ENCODE results near the gene OR7G3. TPM values are rescaled to one million over a fixed set of nuclear protein-coding genes. Genes with fewer than 3 reads are reported as not detected.
A peak's percentile ranks its signal among the peaks of the same experiment; 100 is the strongest.

Gene OR7G3
- total RNA-seq, 1 experiment from 2014 or later, result not detected

DNA sequence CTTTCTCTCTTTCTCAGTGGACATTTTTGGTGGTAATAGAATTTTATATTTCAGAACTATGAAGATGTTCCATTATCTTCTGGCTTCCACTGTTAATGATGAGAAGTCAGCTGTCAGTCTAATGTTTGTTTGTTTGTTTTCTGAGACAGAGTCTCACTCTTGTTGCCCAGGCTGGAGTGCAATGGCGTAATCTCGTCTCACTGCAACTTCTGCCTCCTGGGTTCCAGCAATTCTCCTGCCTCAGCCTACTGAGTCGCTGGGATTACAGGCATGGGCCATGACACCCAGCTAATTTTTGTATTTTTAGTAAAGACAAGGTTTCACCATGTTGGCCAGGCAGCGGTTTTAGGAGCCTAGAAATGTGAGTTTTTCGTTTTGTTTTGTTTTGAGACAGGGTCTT lies 18.2 kb upstream of the OR7G3 start:
- no peak for ATAC-seq
- Mint-ChIP-seq H3K36me3 (peaks cover 65% of the 10 kb centered on the region), H3K4me1 (peaks cover 24% of the 10 kb centered on the region), H3K4me3 (no peak overlapping the region), H3K27ac (no peak overlapping the region), H3K27me3 (ENCODE audit: low read depth) (no peaks in the 10 kb centered on the region; the same call in 1 of the 2 replicates), H3K9me3 (peaks cover 48% of the 10 kb centered on the region)
- DNase-seq (ENCODE audit: low spot score), result no peak
- TF ChIP-seq, protein P1, sequence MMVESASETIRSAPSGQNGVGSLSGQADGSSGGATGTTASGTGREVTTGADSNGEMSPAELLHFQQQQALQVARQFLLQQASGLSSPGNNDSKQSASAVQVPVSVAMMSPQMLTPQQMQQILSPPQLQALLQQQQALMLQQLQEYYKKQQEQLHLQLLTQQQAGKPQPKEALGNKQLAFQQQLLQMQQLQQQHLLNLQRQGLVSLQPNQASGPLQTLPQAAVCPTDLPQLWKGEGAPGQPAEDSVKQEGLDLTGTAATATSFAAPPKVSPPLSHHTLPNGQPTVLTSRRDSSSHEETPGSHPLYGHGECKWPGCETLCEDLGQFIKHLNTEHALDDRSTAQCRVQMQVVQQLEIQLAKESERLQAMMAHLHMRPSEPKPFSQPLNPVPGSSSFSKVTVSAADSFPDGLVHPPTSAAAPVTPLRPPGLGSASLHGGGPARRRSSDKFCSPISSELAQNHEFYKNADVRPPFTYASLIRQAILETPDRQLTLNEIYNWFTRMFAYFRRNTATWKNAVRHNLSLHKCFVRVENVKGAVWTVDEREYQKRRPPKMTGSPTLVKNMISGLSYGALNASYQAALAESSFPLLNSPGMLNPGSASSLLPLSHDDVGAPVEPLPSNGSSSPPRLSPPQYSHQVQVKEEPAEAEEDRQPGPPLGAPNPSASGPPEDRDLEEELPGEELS (CRISPR knock-in tag; IDR thresholded peaks at IDR 0.05), result no peak
- TF ChIP-seq ZNF317 (CRISPR knock-in tag; IDR thresholded peaks at IDR 0.05; ENCODE audit: borderline replicate concordance, low read depth), result peak; percentile 99
- no peak for TF ChIP-seq JAZF1 (CRISPR knock-in tag; IDR thresholded peaks at IDR 0.05)
- POLR2A ChIA-PET, result no interaction called here
- CTCF ChIA-PET, result no interaction called here

DNA sequence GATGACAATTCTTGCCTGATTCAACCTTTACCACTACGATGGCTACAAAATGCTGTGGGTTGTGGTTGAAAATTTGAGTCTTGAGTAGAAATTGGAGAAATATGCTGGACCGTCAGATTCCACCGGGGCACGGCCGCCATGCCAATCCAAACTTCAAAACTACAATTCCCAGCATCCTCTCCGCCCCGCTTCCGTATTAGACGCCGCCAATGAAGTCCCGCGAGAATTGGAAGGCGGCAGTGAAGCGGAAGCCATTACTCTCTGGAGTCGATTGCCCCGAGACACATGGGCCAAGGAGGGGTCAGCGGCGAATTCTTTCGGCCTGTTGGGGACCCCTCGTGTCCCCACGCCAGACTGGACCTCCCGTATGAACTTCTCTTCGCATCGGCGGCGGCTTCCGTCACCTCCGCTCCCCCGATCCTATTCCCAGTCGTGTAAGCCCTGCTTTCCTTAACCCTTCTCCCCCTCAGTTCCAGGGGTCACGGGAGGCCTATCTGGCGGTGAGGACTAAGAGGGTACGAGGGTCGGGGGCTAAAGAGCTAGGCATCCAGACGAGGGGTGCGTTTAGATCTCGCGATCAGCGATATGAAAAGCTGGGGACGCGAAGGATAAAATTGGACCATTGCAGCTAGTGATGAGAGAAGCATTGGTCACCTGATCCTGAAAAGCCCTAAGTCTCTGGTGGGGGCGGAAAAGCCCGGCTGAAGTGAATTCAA lies 13.6 kb upstream of the OR7G3 start, which contains the start of gene ZNF317:
TSS of gene ZNF317 (plus strand) at position 239 of the 716 bp plus-strand sequence. CDS start 15,620 bp downstream, outside the sequence.
- ATAC-seq (peak; percentile 91), DNase-seq (ENCODE audit: low spot score) (peak; percentile 87)
- CTCF ChIA-PET, result interaction anchor here (0.5 kb wide), 2 partner anchors 65 to 868 kb away, joined by 4 read pairs; no protein-coding TSS in a partner anchor
- peaks cover 24% of the 10 kb centered on the region for H3K4me1 Mint-ChIP-seq
- POLR2A ChIA-PET, result no interaction called here
- peak within 1 kb of the TSS; percentile 99 for H3K4me3 Mint-ChIP-seq
- H3K27ac Mint-ChIP-seq, result peak within 1 kb of the TSS; percentile 97
- peaks cover 22% of the 10 kb centered on the region for H3K9me3 Mint-ChIP-seq
- H3K36me3 Mint-ChIP-seq, result peaks cover 27% of the 10 kb centered on the region
- H3K27me3 Mint-ChIP-seq (ENCODE audit: low read depth), result no peaks in the 10 kb centered on the region
- TF ChIP-seq, protein P2, sequence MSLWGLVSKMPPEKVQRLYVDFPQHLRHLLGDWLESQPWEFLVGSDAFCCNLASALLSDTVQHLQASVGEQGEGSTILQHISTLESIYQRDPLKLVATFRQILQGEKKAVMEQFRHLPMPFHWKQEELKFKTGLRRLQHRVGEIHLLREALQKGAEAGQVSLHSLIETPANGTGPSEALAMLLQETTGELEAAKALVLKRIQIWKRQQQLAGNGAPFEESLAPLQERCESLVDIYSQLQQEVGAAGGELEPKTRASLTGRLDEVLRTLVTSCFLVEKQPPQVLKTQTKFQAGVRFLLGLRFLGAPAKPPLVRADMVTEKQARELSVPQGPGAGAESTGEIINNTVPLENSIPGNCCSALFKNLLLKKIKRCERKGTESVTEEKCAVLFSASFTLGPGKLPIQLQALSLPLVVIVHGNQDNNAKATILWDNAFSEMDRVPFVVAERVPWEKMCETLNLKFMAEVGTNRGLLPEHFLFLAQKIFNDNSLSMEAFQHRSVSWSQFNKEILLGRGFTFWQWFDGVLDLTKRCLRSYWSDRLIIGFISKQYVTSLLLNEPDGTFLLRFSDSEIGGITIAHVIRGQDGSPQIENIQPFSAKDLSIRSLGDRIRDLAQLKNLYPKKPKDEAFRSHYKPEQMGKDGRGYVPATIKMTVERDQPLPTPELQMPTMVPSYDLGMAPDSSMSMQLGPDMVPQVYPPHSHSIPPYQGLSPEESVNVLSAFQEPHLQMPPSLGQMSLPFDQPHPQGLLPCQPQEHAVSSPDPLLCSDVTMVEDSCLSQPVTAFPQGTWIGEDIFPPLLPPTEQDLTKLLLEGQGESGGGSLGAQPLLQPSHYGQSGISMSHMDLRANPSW (CRISPR knock-in tag; conservative IDR thresholded peaks at IDR 0.05; ENCODE audit: low read depth), result no peak
- TF ChIP-seq, protein P3, sequence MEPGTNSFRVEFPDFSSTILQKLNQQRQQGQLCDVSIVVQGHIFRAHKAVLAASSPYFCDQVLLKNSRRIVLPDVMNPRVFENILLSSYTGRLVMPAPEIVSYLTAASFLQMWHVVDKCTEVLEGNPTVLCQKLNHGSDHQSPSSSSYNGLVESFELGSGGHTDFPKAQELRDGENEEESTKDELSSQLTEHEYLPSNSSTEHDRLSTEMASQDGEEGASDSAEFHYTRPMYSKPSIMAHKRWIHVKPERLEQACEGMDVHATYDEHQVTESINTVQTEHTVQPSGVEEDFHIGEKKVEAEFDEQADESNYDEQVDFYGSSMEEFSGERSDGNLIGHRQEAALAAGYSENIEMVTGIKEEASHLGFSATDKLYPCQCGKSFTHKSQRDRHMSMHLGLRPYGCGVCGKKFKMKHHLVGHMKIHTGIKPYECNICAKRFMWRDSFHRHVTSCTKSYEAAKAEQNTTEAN (CRISPR knock-in tag; IDR thresholded peaks at IDR 0.05), result 0 out of 2 replicates have a peak, but pooled peaks have one; percentile 55
- TF ChIP-seq GTF2I (CRISPR knock-in tag; conservative IDR thresholded peaks at IDR 0.05), result no peak
- TF ChIP-seq EMX1 (CRISPR knock-in tag; IDR thresholded peaks at IDR 0.05), result no peak
- TF ChIP-seq ZNF138 (CRISPR knock-in tag; conservative IDR thresholded peaks at IDR 0.05), result no peak
- TF ChIP-seq E2F1 (CRISPR knock-in tag; IDR thresholded peaks at IDR 0.05), result no peak
- TF ChIP-seq RORB (CRISPR knock-in tag; IDR thresholded peaks at IDR 0.05), result no peak
- TF ChIP-seq, protein P1 (CRISPR knock-in tag; IDR thresholded peaks at IDR 0.05), result no peak
- no peak for TF ChIP-seq JAZF1 (CRISPR knock-in tag; IDR thresholded peaks at IDR 0.05)
- TF ChIP-seq CREM (CRISPR knock-in tag; IDR thresholded peaks at IDR 0.05), result no peak
- no peak for TF ChIP-seq ZNF219 (CRISPR knock-in tag; IDR thresholded peaks at IDR 0.05; ENCODE audit: borderline replicate concordance)
- TF ChIP-seq SMAD4 (CRISPR knock-in tag; IDR thresholded peaks at IDR 0.05), result no peak
- no peak for TF ChIP-seq ZNF671 (CRISPR knock-in tag; IDR thresholded peaks at IDR 0.05)
- TF ChIP-seq MYBL2 (CRISPR knock-in tag; IDR thresholded peaks at IDR 0.05), result no peak
- no peak for TF ChIP-seq TEAD4 (CRISPR knock-in tag; IDR thresholded peaks at IDR 0.05)
- no peak for TF ChIP-seq SMAD3 (CRISPR knock-in tag; IDR thresholded peaks at IDR 0.05; ENCODE audit: borderline replicate concordance)
- TF ChIP-seq, protein P4, sequence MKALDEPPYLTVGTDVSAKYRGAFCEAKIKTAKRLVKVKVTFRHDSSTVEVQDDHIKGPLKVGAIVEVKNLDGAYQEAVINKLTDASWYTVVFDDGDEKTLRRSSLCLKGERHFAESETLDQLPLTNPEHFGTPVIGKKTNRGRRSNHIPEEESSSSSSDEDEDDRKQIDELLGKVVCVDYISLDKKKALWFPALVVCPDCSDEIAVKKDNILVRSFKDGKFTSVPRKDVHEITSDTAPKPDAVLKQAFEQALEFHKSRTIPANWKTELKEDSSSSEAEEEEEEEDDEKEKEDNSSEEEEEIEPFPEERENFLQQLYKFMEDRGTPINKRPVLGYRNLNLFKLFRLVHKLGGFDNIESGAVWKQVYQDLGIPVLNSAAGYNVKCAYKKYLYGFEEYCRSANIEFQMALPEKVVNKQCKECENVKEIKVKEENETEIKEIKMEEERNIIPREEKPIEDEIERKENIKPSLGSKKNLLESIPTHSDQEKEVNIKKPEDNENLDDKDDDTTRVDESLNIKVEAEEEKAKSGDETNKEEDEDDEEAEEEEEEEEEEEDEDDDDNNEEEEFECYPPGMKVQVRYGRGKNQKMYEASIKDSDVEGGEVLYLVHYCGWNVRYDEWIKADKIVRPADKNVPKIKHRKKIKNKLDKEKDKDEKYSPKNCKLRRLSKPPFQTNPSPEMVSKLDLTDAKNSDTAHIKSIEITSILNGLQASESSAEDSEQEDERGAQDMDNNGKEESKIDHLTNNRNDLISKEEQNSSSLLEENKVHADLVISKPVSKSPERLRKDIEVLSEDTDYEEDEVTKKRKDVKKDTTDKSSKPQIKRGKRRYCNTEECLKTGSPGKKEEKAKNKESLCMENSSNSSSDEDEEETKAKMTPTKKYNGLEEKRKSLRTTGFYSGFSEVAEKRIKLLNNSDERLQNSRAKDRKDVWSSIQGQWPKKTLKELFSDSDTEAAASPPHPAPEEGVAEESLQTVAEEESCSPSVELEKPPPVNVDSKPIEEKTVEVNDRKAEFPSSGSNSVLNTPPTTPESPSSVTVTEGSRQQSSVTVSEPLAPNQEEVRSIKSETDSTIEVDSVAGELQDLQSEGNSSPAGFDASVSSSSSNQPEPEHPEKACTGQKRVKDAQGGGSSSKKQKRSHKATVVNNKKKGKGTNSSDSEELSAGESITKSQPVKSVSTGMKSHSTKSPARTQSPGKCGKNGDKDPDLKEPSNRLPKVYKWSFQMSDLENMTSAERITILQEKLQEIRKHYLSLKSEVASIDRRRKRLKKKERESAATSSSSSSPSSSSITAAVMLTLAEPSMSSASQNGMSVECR (CRISPR knock-in tag; IDR thresholded peaks at IDR 0.05; ENCODE audit: borderline replicate concordance), result no peak; the same call in 1 of the 2 replicates
- no peak for TF ChIP-seq TCF7 (CRISPR knock-in tag; IDR thresholded peaks at IDR 0.05; ENCODE audit: low read depth)
- no peak for TF ChIP-seq CREB1 (CRISPR knock-in tag; IDR thresholded peaks at IDR 0.05)
- TF ChIP-seq ZNF121 (CRISPR knock-in tag; IDR thresholded peaks at IDR 0.05), result no peak

Measured in WTC11 (cell line).